ENCODE measurements around the gene AMOTL1. TPM values are rescaled to one million over a fixed set of nuclear protein-coding genes. Genes with fewer than 3 reads are reported as not detected.

AMOTL1 gene
- total RNA-seq, 4 donors from 2014 or later = 47.2 to 91.6 (median 66.9) TPM

- DNase-seq = no peak
- no peaks in the 10 kb centered on the region for H3K9me3 ChIP-seq
- H3K27ac ChIP-seq = peak overlapping the region in 3 of 4 donors; percentile 41 to 53 (median 43)
- intact Hi-C loops (cut with DNase I) = no loop called here
- TF ChIP-seq POLR2A (IDR thresholded peaks at IDR 0.05) = no peak
- TF ChIP-seq CTCF (IDR thresholded peaks at IDR 0.05) = no peak
- 0 to 31% methylated on average over 2 of the region's 2 CpGs for WGBS, 2 donors
- H3K4me3 ChIP-seq = no peak overlapping the region
- H3K4me1 ChIP-seq = peaks cover 0 to 50% (median 15%) of the 10 kb centered on the region in 3 donors
- H3K27me3 ChIP-seq = no peaks in the 10 kb centered on the region
- peaks cover 0 to 94% (median 7%) of the 10 kb centered on the region in 3 donors for H3K36me3 ChIP-seq
Observed at GRCh38 chr11:94823102-94823732, 55.1 kb downstream of the AMOTL1 start.

- WGBS, 2 donors = 82 to 91% methylated on average over 4 of the region's 4 CpGs
- intact Hi-C loops (cut with DNase I) = no loop called here
Observed at GRCh38 chr11:94825031-94825430, 56.9 kb downstream of the AMOTL1 start.

GRCh38 chr11:94825481-94825880 is 57.3 kb downstream of the AMOTL1 start:
- H3K36me3 ChIP-seq = peaks cover 0 to 98% (median 11%) of the 10 kb centered on the region in 3 donors

More at GRCh38 chr11:94825031-94825430, 56.9 kb downstream of the AMOTL1 start:
- H3K4me3 ChIP-seq = no peak overlapping the region
- DNase-seq = no peak
- peaks cover 0 to 50% (median 15%) of the 10 kb centered on the region in 3 donors for H3K4me1 ChIP-seq
- H3K27ac ChIP-seq = peak overlapping the region in 1 of 4 donors; percentile 12
- no peaks in the 10 kb centered on the region for H3K27me3 ChIP-seq
- TF ChIP-seq CTCF (IDR thresholded peaks at IDR 0.05) = no peak
- no peak for TF ChIP-seq POLR2A (IDR thresholded peaks at IDR 0.05)
- peaks cover 0 to 98% (median 11%) of the 10 kb centered on the region in 3 donors for H3K36me3 ChIP-seq
- H3K9me3 ChIP-seq = no peaks in the 10 kb centered on the region

GRCh38 chr11:94826415-94826814 is 58.3 kb downstream of the AMOTL1 start:
- H3K27me3 ChIP-seq = no peaks in the 10 kb centered on the region
- 82% methylated on average over 4 to 7 of the region's 7 CpGs for WGBS, 2 donors
- intact Hi-C loops (cut with DNase I) = no loop called here
- no peak for DNase-seq
- no peaks in the 10 kb centered on the region for H3K9me3 ChIP-seq
- H3K4me1 ChIP-seq = peaks cover 0 to 56% (median 15%) of the 10 kb centered on the region in 3 donors
- H3K36me3 ChIP-seq = peaks cover 0 to 99% (median 11%) of the 10 kb centered on the region in 3 donors
- no peak for TF ChIP-seq POLR2A (IDR thresholded peaks at IDR 0.05)
- TF ChIP-seq CTCF (IDR thresholded peaks at IDR 0.05) = no peak
- H3K4me3 ChIP-seq = no peak overlapping the region
- no peak overlapping the region for H3K27ac ChIP-seq

More at GRCh38 chr11:94825481-94825880, 57.3 kb downstream of the AMOTL1 start:
- no peaks in the 10 kb centered on the region for H3K27me3 ChIP-seq
- 62% methylated on average over 1 of the region's 1 CpG; no CpG with 5 or more reads in 1 of the 2 donors for WGBS, 2 donors
- H3K27ac ChIP-seq = peak overlapping the region in 1 of 4 donors; percentile 12
- TF ChIP-seq POLR2A (IDR thresholded peaks at IDR 0.05) (no peak), CTCF (IDR thresholded peaks at IDR 0.05) (no peak)
- intact Hi-C loops (cut with DNase I) = no loop called here
- DNase-seq = no peak
- H3K4me1 ChIP-seq = peaks cover 0 to 50% (median 15%) of the 10 kb centered on the region in 3 donors
- H3K4me3 ChIP-seq = no peak overlapping the region
- H3K9me3 ChIP-seq = no peaks in the 10 kb centered on the region

GRCh38 chr11:94828088-94828487 is 59.9 kb downstream of the AMOTL1 start:
- Histone ChIP-seq H3K4me1 (peaks cover 0 to 50% (median 8%) of the 10 kb centered on the region in 3 donors), H3K27me3 (no peaks in the 10 kb centered on the region), H3K36me3 (peaks cover 0 to 99% (median 14%) of the 10 kb centered on the region in 3 donors), H3K27ac (no peak overlapping the region), H3K4me3 (no peak overlapping the region), H3K9me3 (no peaks in the 10 kb centered on the region)
- intact Hi-C loops (cut with DNase I) = no loop called here
- no peak for TF ChIP-seq POLR2A (IDR thresholded peaks at IDR 0.05)
- no peak for TF ChIP-seq CTCF (IDR thresholded peaks at IDR 0.05)
- no peak for DNase-seq

Measured in esophagus squamous epithelium (tissue), 5 donors.